ENCODE data around the gene SPEG. TPM values are rescaled to one million over a fixed set of nuclear protein-coding genes. Genes with fewer than 3 reads are reported as not detected.

SPEG gene
- total RNA-seq, 1 donor from 2014 or later, result 6.5 TPM

GRCh38 chr2:219443697-219444023 lies 9.0 kb downstream of the SPEG start:
- ATAC-seq, result no peak
- Histone ChIP-seq H3K4me3 (no peak overlapping the region), H3K4me1 (peaks cover 7% of the 10 kb centered on the region), H3K36me3 (no peaks in the 10 kb centered on the region), H3K27ac (no peak overlapping the region), H3K27me3 (ENCODE audit: low read depth) (peaks cover 53% of the 10 kb centered on the region), H3K9me3 (no peaks in the 10 kb centered on the region)
- no peak for DNase-seq
- intact Hi-C loops (cut with DNase I), result no loop called here
- TF ChIP-seq CTCF (IDR thresholded peaks at IDR 0.05), result no peak

- no peak overlapping the region for H3K4me3 ChIP-seq
- H3K36me3 ChIP-seq, result no peaks in the 10 kb centered on the region
- no peak for ATAC-seq
- no peak for TF ChIP-seq CTCF (IDR thresholded peaks at IDR 0.05)
- peaks cover 7% of the 10 kb centered on the region for H3K4me1 ChIP-seq
- no peak for DNase-seq
- H3K9me3 ChIP-seq, result no peaks in the 10 kb centered on the region
- no peak overlapping the region for H3K27ac ChIP-seq
- intact Hi-C loops (cut with DNase I), result no loop called here
- H3K27me3 ChIP-seq (ENCODE audit: low read depth), result peaks cover 56% of the 10 kb centered on the region
Observed at GRCh38 chr2:219444566-219445091, 10.0 kb downstream of the SPEG start.

- intact Hi-C loops (cut with DNase I), result no loop called here
- no peak overlapping the region for H3K27ac ChIP-seq
- no peaks in the 10 kb centered on the region for H3K36me3 ChIP-seq
- peaks cover 59% of the 10 kb centered on the region for H3K27me3 ChIP-seq (ENCODE audit: low read depth)
- no peaks in the 10 kb centered on the region for H3K9me3 ChIP-seq
- no peak overlapping the region for H3K4me3 ChIP-seq
- no peak for DNase-seq
- peaks cover 7% of the 10 kb centered on the region for H3K4me1 ChIP-seq
- no peak for TF ChIP-seq CTCF (IDR thresholded peaks at IDR 0.05)
- no peak for ATAC-seq
Observed at GRCh38 chr2:219445220-219445640, 10.6 kb downstream of the SPEG start.

DNA sequence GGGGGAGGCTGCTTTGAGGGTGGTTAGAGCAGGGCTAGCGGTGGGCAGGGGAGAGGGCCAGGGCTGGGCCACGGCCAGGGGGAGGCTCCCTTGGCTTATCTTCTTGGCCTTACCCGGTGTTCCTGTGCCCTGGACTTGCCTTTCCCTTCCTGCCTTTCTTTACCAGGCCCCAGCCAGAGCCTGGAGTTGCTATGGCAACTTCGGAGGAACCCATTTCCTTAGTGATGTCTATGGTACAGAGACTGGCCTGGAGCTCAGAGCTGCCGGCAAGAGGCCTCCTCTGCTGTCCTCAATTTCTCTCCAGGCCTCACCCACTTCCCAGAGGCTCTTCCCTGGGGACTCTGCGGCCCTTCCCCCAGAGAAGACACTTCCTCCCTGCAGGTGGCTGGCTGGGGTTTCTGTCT lies 11.5 kb downstream of the SPEG start:
- ATAC-seq (no peak), DNase-seq (no peak)
- intact Hi-C loops (cut with DNase I), result no loop called here
- Histone ChIP-seq H3K27me3 (ENCODE audit: low read depth) (peaks cover 55% of the 10 kb centered on the region), H3K4me1 (peaks cover 5% of the 10 kb centered on the region), H3K4me3 (no peak overlapping the region), H3K27ac (no peak overlapping the region), H3K36me3 (no peaks in the 10 kb centered on the region), H3K9me3 (no peaks in the 10 kb centered on the region)
- no peak for TF ChIP-seq CTCF (IDR thresholded peaks at IDR 0.05)

- Histone ChIP-seq H3K27me3 (ENCODE audit: low read depth) (peaks cover 52% of the 10 kb centered on the region), H3K4me3 (no peak overlapping the region), H3K9me3 (no peaks in the 10 kb centered on the region), H3K4me1 (no peaks in the 10 kb centered on the region), H3K27ac (no peak overlapping the region), H3K36me3 (no peaks in the 10 kb centered on the region)
- no peak for TF ChIP-seq CTCF (IDR thresholded peaks at IDR 0.05)
- DNase-seq (no peak), ATAC-seq (no peak)
- intact Hi-C loops (cut with DNase I), result no loop called here
Observed at GRCh38 chr2:219446689-219447088, 12.0 kb downstream of the SPEG start.
